HG02798 (cell line): ENCODE measurements around the gene TNNT3.

Experiments
- ATAC-seq: cut with Tn5 transposase; IDR thresholded peaks from one replicate; pipeline ENCODE4 v1.9.1; 2021; ENCODE audit warnings: mild to moderate bottlenecking; ENCODE audit not compliant: unreplicated experiment, poor library complexity

TNNT3 gene

GRCh38 chr11:1947592-1948237 lies 28.2 kb downstream of the TNNT3 start:
- no peak for ATAC-seq

GRCh38 chr11:1948389-1948788 lies 28.9 kb downstream of the TNNT3 start:
- ATAC-seq, result no peak

- ATAC-seq, result no peak
Measured at GRCh38 chr11:1949302-1949701, 29.8 kb downstream of the TNNT3 start.

- ATAC-seq, result no peak
Measured at GRCh38 chr11:1949922-1950321, 30.4 kb downstream of the TNNT3 start.

- ATAC-seq, result no peak
Measured at GRCh38 chr11:1952806-1953482, 33.4 kb downstream of the TNNT3 start.

- no peak for ATAC-seq
Measured at GRCh38 chr11:1953489-1954266, 34.2 kb downstream of the TNNT3 start.

GRCh38 chr11:1958367-1958766 lies 38.9 kb downstream of the TNNT3 start:
- ATAC-seq, result no peak

- no peak for ATAC-seq
Measured at GRCh38 chr11:1959786-1960185, 40.3 kb downstream of the TNNT3 start.

- no peak for ATAC-seq
Measured at GRCh38 chr11:1963864-1964263, 44.4 kb downstream of the TNNT3 start.

- ATAC-seq, result no peak
Measured at GRCh38 chr11:1964348-1964747, 44.8 kb downstream of the TNNT3 start.

GRCh38 chr11:1964955-1965354 lies 45.5 kb downstream of the TNNT3 start:
- no peak for ATAC-seq

- no peak for ATAC-seq
Measured at GRCh38 chr11:1966531-1966930, 47.0 kb downstream of the TNNT3 start.

- no peak for ATAC-seq
Measured at GRCh38 chr11:1967641-1968225, 48.2 kb downstream of the TNNT3 start.

- no peak for ATAC-seq
Measured at GRCh38 chr11:1968454-1969002, 49.0 kb downstream of the TNNT3 start.

- no peak for ATAC-seq
Measured at GRCh38 chr11:1969035-1969434, 49.5 kb downstream of the TNNT3 start.

- ATAC-seq, result no peak
Measured at GRCh38 chr11:1969776-1970175, 50.3 kb downstream of the TNNT3 start.

GRCh38 chr11:1970956-1971355 lies 51.5 kb downstream of the TNNT3 start:
- ATAC-seq, result no peak

- ATAC-seq, result no peak
Measured at GRCh38 chr11:1975185-1975584, 55.7 kb downstream of the TNNT3 start.

GRCh38 chr11:1978720-1979473 lies 59.4 kb downstream of the TNNT3 start:
- ATAC-seq, result no peak

GRCh38 chr11:1979607-1980006 lies 60.1 kb downstream of the TNNT3 start:
- no peak for ATAC-seq
